Body of pancreas (tissue), 4 donors: ENCODE measurements around the gene OR1D2. TPM values are rescaled to one million over a fixed set of nuclear protein-coding genes. Genes with fewer than 3 reads are reported as not detected.

ENCODE experiments used
- ATAC-seq: fragments of 150-250 bp; one replicate; pipeline ENCODE4 v1.9.1; 2016
- DNase-seq, 4 donors: peaks; one replicate each; pipeline ENCODE4 v3.0.0-alpha.2; 2019
- H3K27ac ChIP-seq, 4 donors: fragments of 200-600 bp; sonication (generic); 1 replicate in 3 of 4; 2 replicates in 1 of 4; pipeline versions ENCODE4 v1.5.1 to v1.6.1; 2016 to 2019; ENCODE audit warnings: mild to moderate bottlenecking in 1 of 4, mixed read lengths in 1 of 4, moderate library complexity in 1 of 4
- H3K27me3 ChIP-seq, 2 donors: fragments of 200-600 bp; sonication (generic); one replicate each; pipeline ENCODE4 v1.6.0; 2016; ENCODE audit warnings: mild to moderate bottlenecking in 1 of 2
- H3K36me3 ChIP-seq, 2 donors: fragments of 200-600 bp; sonication (generic); replicated peaks in 1 of 2; 2 replicates each; pipeline ENCODE4 v1.5.1; 2016; ENCODE audit warnings: low read depth in 2 of 2; ENCODE audit not compliant: insufficient read depth in 1 of 2
- H3K4me1 ChIP-seq: fragments of 200-600 bp; sonication (generic); one replicate; pipeline ENCODE4 v1.6.0; 2016
- H3K4me3 ChIP-seq, 2 donors: fragments of 200-600 bp; sonication (generic); 1 replicate in 1 of 2; 2 replicates in 1 of 2; pipeline ENCODE4 v1.5.1; 2016 to 2019
- H3K9me3 ChIP-seq, 3 donors: fragments of 200-600 bp; sonication (generic); 1 replicate in 2 of 3; 2 replicates in 1 of 3; pipeline ENCODE4 v1.5.1; 2016
- CTCF ChIP-seq, 7 experiments: fragments of 450-650 bp in 4 of 7; fragments of 200-600 bp in 3 of 7; sonication (generic) in 3 of 7; IDR thresholded peaks; one replicate each; pipeline ENCODE4 v1.5.1; 2016 to 2019; ENCODE audit warnings: antibody characterized with exemption in 7 of 7
- POLR2A ChIP-seq, 3 donors: fragments of 450-650 bp; IDR thresholded peaks; one replicate each; pipeline ENCODE4 v1.6.1; 2016; ENCODE audit warnings: antibody characterized with exemption in 3 of 3, mild to moderate bottlenecking in 2 of 3
- WGBS, 2 donors: methylation state at CpG; one replicate each; pipeline ENCODE4 v1.1.5; 2017; 5-methylcytosine and 5-hydroxymethylcytosine counted together
- intact Hi-C: fragments of 100-400 bp; cut with DNase I; formaldehyde crosslinking; loops from one replicate; pipeline ENCODE4 v1.15.1; 2023
- total RNA-seq, 2 donors: library from RNA; depleted of rRNA; stranded (reverse); fragments of >200 nt; gene quantifications; one replicate each; pipeline ENCODE4 v1.1.0, GENCODE V29; 2016

Gene OR1D2
- total RNA-seq, 2 donors from 2014 or later = not detected

DNA sequence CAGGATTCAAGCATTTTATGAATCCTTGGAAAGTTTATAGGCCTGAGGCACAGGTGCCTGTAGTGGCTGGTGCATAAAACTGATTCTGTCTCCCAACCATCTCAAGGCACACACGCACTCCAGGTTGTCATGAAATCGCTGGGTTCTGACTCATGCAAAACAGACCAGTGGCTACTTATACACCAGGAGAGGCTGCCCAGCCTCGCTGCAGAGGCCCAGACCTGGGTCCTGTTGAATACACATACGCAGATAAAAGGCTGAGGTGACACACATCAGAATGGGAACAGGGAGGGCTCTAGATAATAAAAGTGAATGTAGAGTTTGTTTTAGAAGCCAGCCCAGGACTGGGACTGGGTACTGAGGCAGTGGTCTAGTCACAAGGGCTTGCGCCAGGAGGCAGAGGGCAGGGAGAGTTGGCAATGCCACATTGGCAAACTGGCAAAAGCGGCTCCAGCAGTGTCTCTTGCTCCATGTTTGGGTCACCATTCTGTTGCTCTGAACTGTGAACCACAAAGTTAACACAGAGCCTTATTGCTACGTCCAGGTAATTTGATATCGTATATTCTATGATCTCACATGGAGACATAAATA is 54.4 kb downstream of the OR1D2 start:
- ATAC-seq = no peak

DNA sequence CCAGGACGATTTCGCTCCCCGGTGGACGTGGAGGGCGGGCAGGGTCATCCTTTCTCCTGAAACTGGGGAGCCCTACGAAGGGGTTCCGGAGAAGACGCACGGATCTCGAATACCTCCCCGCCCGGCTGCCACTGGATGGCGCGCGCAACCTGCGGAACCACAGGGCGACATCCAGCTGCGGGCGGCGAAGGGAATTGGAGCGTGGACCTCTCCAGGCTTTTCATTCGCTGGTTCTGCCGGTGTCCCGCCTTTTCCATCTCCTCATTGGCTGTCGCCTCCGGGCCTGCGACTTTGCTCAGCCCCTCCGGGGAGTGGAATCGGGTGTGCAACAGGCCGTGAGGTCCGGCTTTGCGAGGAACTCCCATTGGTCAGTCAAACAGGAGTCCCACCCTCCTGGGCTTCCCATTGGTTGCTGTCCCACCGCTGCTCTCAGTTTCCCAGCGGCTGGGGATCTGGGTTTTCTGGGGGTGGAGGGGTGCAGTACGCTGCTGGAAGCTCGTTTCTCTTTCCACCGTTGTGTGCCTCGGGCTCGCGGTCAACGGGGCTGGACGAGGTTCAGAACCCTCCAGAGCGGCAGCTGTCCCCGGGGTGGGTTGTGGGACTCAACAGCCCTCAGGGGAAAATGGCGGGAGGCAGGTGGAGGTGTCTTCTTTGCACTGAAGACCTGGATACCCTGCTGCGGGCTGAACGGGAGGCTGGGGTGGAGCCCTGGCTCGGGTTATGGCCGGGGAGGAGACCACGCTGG is 55.3 kb downstream of the OR1D2 start:
- ATAC-seq (peak; percentile 99), DNase-seq (peak; percentile 95 to 99 (median 97))
- intact Hi-C loops = no loop called here
- Histone ChIP-seq H3K36me3 (no peaks in the 10 kb centered on the region), H3K27ac (peak overlapping the region; percentile 47 to 82 (median 56)), H3K4me1 (peaks cover 12% of the 10 kb centered on the region), H3K9me3 (peaks cover 0 to 6% (median 0%) of the 10 kb centered on the region in 3 donors), H3K4me3 (peak overlapping the region; percentile 33 to 41), H3K27me3 (no peaks in the 10 kb centered on the region)
- TF ChIP-seq CTCF (IDR thresholded peaks at IDR 0.05) = peak; percentile 45 to 87 (median 66)
- TF ChIP-seq POLR2A (IDR thresholded peaks at IDR 0.05) = peak in 2 of 3 donors; percentile 63 to 66
- 1 to 2% methylated on average over 20 to 44 of the region's 50 CpGs for WGBS, 2 donors

More for the DNA sequence above, 54.4 kb downstream of the OR1D2 start:
- Histone ChIP-seq H3K36me3 (no peaks in the 10 kb centered on the region), H3K9me3 (no peaks in the 10 kb centered on the region), H3K4me1 (peaks cover 12% of the 10 kb centered on the region), H3K27ac (no peak overlapping the region), H3K4me3 (no peak overlapping the region), H3K27me3 (no peaks in the 10 kb centered on the region)
- WGBS, 2 donors = 83 to 90% methylated on average over 8 of the region's 8 CpGs
- intact Hi-C loops = no loop called here
- DNase-seq = no peak
- TF ChIP-seq POLR2A (IDR thresholded peaks at IDR 0.05) (no peak), CTCF (IDR thresholded peaks at IDR 0.05) (no peak)

DNA sequence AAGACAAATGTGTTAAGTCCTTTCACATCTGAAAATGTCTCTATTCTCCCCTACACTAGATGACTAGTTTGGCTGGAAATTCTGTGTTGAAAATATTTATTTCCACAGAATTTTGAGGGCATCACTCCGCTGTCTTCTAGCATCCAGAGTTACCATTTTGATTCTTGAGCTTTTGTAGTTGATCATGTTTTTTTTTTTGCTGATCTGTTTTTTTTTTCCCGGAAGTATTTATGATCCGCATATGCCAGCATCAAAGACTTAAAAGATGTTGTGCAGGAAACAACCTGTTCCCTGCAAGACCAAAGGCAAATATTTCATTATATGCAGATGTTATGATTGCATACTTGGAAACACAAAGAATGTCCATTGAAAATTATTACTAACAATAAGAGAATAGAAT is 57.5 kb downstream of the OR1D2 start:
- TF ChIP-seq CTCF (IDR thresholded peaks at IDR 0.05) = no peak
- TF ChIP-seq POLR2A (IDR thresholded peaks at IDR 0.05) = no peak
- ATAC-seq (no peak), DNase-seq (no peak)
- H3K27ac ChIP-seq = no peak overlapping the region
- intact Hi-C loops = no loop called here
- peaks cover 0 to 11% (median 0%) of the 10 kb centered on the region in 3 donors for H3K9me3 ChIP-seq
- no peaks in the 10 kb centered on the region for H3K36me3 ChIP-seq
- 78 to 80% methylated on average over 3 of the region's 3 CpGs for WGBS, 2 donors
- H3K4me3 ChIP-seq = no peak overlapping the region
- peaks cover 12% of the 10 kb centered on the region for H3K4me1 ChIP-seq
- no peaks in the 10 kb centered on the region for H3K27me3 ChIP-seq

- intact Hi-C loops = no loop called here
- H3K27me3 ChIP-seq = no peaks in the 10 kb centered on the region
- H3K27ac ChIP-seq = no peak overlapping the region
- ATAC-seq (no peak), DNase-seq (no peak)
- peaks cover 0 to 11% (median 0%) of the 10 kb centered on the region in 3 donors for H3K9me3 ChIP-seq
- no peaks in the 10 kb centered on the region for H3K36me3 ChIP-seq
- peaks cover 5% of the 10 kb centered on the region for H3K4me1 ChIP-seq
- WGBS, 2 donors = 60 to 64% methylated on average over 11 of the region's 11 CpGs
- TF ChIP-seq CTCF (IDR thresholded peaks at IDR 0.05) = peak in 1 of 7 experiments; percentile 16
- no peak for TF ChIP-seq POLR2A (IDR thresholded peaks at IDR 0.05)
- H3K4me3 ChIP-seq = no peak overlapping the region
These were observed 60.4 kb downstream of the OR1D2 start for GRCh38 chr17:3043737-3044365.
